Mesenchymal stem cell (in vitro differentiated cells and primary cell): ENCODE measurements around the gene CAMTA1.

ENCODE experiments used
- DNase-seq: peaks from one replicate; pipeline ENCODE4 v3.0.0-alpha.2; 2013
- H2AFZ ChIP-seq: one replicate; pipeline ENCODE4 v1.6.1; 2013; ENCODE audit warnings: low read depth, mild to moderate bottlenecking, control low read depth, inconsistent platforms, low read length, moderate library complexity
- H2AK5ac ChIP-seq: 2 replicates; pipeline ENCODE4 v1.6.1; 2013; ENCODE audit warnings: low read length, moderate library complexity, mild to moderate bottlenecking, inconsistent platforms; ENCODE audit not compliant: severe bottlenecking
- H2BK120ac ChIP-seq: one replicate; pipeline ENCODE4 v1.6.1; 2013; ENCODE audit warnings: low read depth, mild to moderate bottlenecking, inconsistent platforms, low read length, moderate library complexity
- H2BK12ac ChIP-seq, 2 experiments: one replicate each; pipeline ENCODE4 v1.6.1; 2013; ENCODE audit warnings: inconsistent platforms in 2 of 2, low read length in 2 of 2, mild to moderate bottlenecking in 2 of 2, moderate library complexity in 2 of 2, control low read depth in 1 of 2
- H2BK15ac ChIP-seq: one replicate; pipeline ENCODE4 v1.6.1; 2013; ENCODE audit warnings: mild to moderate bottlenecking, low read depth, inconsistent platforms; ENCODE audit not compliant: poor library complexity, severe bottlenecking
- H2BK5ac ChIP-seq: 2 replicates; pipeline ENCODE4 v1.6.1; 2013; ENCODE audit warnings: low read depth, mild to moderate bottlenecking, low read length, control low read depth, inconsistent platforms; ENCODE audit not compliant: poor library complexity, severe bottlenecking
- H3K14ac ChIP-seq, 2 experiments: one replicate each; pipeline ENCODE4 v1.6.1; 2013; ENCODE audit warnings: inconsistent platforms in 2 of 2, low read length in 2 of 2, control low read depth in 1 of 2, mild to moderate bottlenecking in 1 of 2, moderate library complexity in 1 of 2
- H3K18ac ChIP-seq, 2 experiments: one replicate each; pipeline ENCODE4 v1.6.1; 2013; ENCODE audit warnings: inconsistent platforms in 2 of 2, low read length in 2 of 2, control low read depth in 1 of 2, low read depth in 1 of 2, mild to moderate bottlenecking in 1 of 2
- H3K23ac ChIP-seq, 2 experiments: one replicate each; pipeline ENCODE4 v1.6.1; 2013; ENCODE audit warnings: inconsistent platforms in 2 of 2, low read length in 2 of 2, mild to moderate bottlenecking in 2 of 2, moderate library complexity in 2 of 2, control low read depth in 1 of 2
- H3K27ac ChIP-seq: 2 replicates; pipeline ENCODE4 v1.5.1; 2013; ENCODE audit warnings: mild to moderate bottlenecking, moderate library complexity, low read length, control low read depth, inconsistent platforms; ENCODE audit not compliant: poor library complexity, severe bottlenecking
- H3K27me3 ChIP-seq, 2 experiments: 2 replicates each; pipeline versions ENCODE4 v1.6.1 to v1.7.0; 2013; ENCODE audit warnings: low read length in 2 of 2, mild to moderate bottlenecking in 2 of 2, moderate library complexity in 2 of 2, control low read depth in 1 of 2, inconsistent platforms in 1 of 2; ENCODE audit not compliant: control insufficient read depth in 1 of 2, insufficient read depth in 1 of 2
- H3K36me3 ChIP-seq, 2 experiments: 2 replicates each; pipeline versions ENCODE4 v1.6.1 to v1.7.0; 2013; ENCODE audit warnings: low read length in 2 of 2, control low read depth in 1 of 2, inconsistent platforms in 1 of 2, low read depth in 1 of 2, mild to moderate bottlenecking in 1 of 2; ENCODE audit not compliant: insufficient read depth in 2 of 2, control insufficient read depth in 1 of 2
- H3K4ac ChIP-seq, 2 experiments: one replicate each; pipeline ENCODE4 v1.6.1; 2013; ENCODE audit warnings: inconsistent platforms in 2 of 2, low read length in 2 of 2, mild to moderate bottlenecking in 2 of 2, moderate library complexity in 2 of 2, control low read depth in 1 of 2, low read depth in 1 of 2
- H3K4me1 ChIP-seq: 2 replicates; pipeline ENCODE4 v1.6.1; 2013; ENCODE audit warnings: low read depth, low read length, control low read depth; ENCODE audit not compliant: control insufficient read depth, insufficient read depth
- H3K4me2 ChIP-seq: 2 replicates; pipeline ENCODE4 v1.6.1; 2013; ENCODE audit warnings: low read length, mild to moderate bottlenecking, inconsistent platforms; ENCODE audit not compliant: poor library complexity, severe bottlenecking
- H3K4me3 ChIP-seq, 2 experiments: 2 replicates each; pipeline versions ENCODE4 v1.5.1 to v1.7.0; 2013; ENCODE audit warnings: low read length in 2 of 2, mild to moderate bottlenecking in 2 of 2, control low read depth in 1 of 2, low read depth in 1 of 2; ENCODE audit not compliant: insufficient read depth in 1 of 2
- H3K79me1 ChIP-seq: replicated peaks from 2 replicates; pipeline ENCODE4 v1.6.1; 2013; ENCODE audit warnings: mild to moderate bottlenecking, control low read depth, low read length, inconsistent platforms; ENCODE audit not compliant: poor library complexity, severe bottlenecking
- H3K9ac ChIP-seq: 2 replicates; pipeline ENCODE4 v1.7.0; 2013; ENCODE audit warnings: mild to moderate bottlenecking, low read length, moderate library complexity
- H3K9me3 ChIP-seq: 2 replicates; pipeline ENCODE4 v1.7.0; 2013; ENCODE audit warnings: mild to moderate bottlenecking, low read length; ENCODE audit not compliant: control insufficient read depth
- H4K8ac ChIP-seq: one replicate; pipeline ENCODE4 v1.6.1; 2013; ENCODE audit warnings: inconsistent platforms, mild to moderate bottlenecking, low read length, moderate library complexity
- H4K91ac ChIP-seq: one replicate; pipeline ENCODE4 v1.6.1; 2013; ENCODE audit warnings: mild to moderate bottlenecking, low read length, inconsistent platforms
- WGBS: methylation state at CpG from one replicate; pipeline ENCODE4 v1.1.7; 2013; ENCODE audit warnings: mixed read lengths; 5-methylcytosine and 5-hydroxymethylcytosine counted together

CAMTA1 gene

GRCh38 chr1:7015022-7015421 lies 229.8 kb downstream of the CAMTA1 start:
- Histone ChIP-seq H3K27ac (no peak overlapping the region), H3K4me2 (no peak overlapping the region), H2BK12ac (no peak overlapping the region), H3K79me1 (no peaks in the 10 kb centered on the region), H2AFZ (no peak overlapping the region), H2BK120ac (no peak overlapping the region), H3K36me3 (no peaks in the 10 kb centered on the region), H3K9me3 (no peaks in the 10 kb centered on the region), H3K4ac (no peak overlapping the region), H2BK15ac (no peak overlapping the region), H3K14ac (no peak overlapping the region), H3K23ac (no peak overlapping the region), H2BK5ac (no peak overlapping the region), H3K4me1 (no peaks in the 10 kb centered on the region), H3K27me3 (peaks cover 16 to 45% of the 10 kb centered on the region in 2 experiments), H3K9ac (no peak overlapping the region), H2AK5ac (no peak overlapping the region), H4K91ac (no peak overlapping the region), H3K18ac (no peak overlapping the region), H3K4me3 (no peak overlapping the region), H4K8ac (no peak overlapping the region)
- 91% methylated on average over 7 of the region's 7 CpGs for WGBS
- no peak for DNase-seq

- no peak overlapping the region for H2AFZ ChIP-seq
- H2BK5ac ChIP-seq, result no peak overlapping the region
- no peaks in the 10 kb centered on the region for H3K79me1 ChIP-seq
- no peaks in the 10 kb centered on the region for H3K4me1 ChIP-seq
- H3K14ac ChIP-seq, result no peak overlapping the region
- no peak overlapping the region for H2AK5ac ChIP-seq
- H3K4ac ChIP-seq, result no peak overlapping the region
- WGBS, result 96% methylated on average over 7 of the region's 7 CpGs
- H4K8ac ChIP-seq, result no peak overlapping the region
- DNase-seq, result no peak
- H3K23ac ChIP-seq, result no peak overlapping the region
- peaks cover 30 to 49% of the 10 kb centered on the region in 2 experiments for H3K27me3 ChIP-seq
- H3K9ac ChIP-seq, result no peak overlapping the region
- no peak overlapping the region for H3K4me3 ChIP-seq
- no peak overlapping the region for H3K18ac ChIP-seq
- H4K91ac ChIP-seq, result no peak overlapping the region
- no peaks in the 10 kb centered on the region for H3K36me3 ChIP-seq
- H3K4me2 ChIP-seq, result no peak overlapping the region
- no peak overlapping the region for H3K27ac ChIP-seq
- H3K9me3 ChIP-seq, result no peaks in the 10 kb centered on the region
- no peak overlapping the region for H2BK15ac ChIP-seq
- H2BK120ac ChIP-seq, result no peak overlapping the region
- H2BK12ac ChIP-seq, result no peak overlapping the region
Observed at GRCh38 chr1:7018351-7018750, 233.1 kb downstream of the CAMTA1 start.

GRCh38 chr1:7018826-7019225 lies 233.6 kb downstream of the CAMTA1 start:
- Histone ChIP-seq H2AK5ac (no peak overlapping the region), H4K8ac (no peak overlapping the region), H2BK15ac (no peak overlapping the region), H3K4ac (no peak overlapping the region), H3K9me3 (no peaks in the 10 kb centered on the region), H2BK5ac (no peak overlapping the region), H2BK12ac (no peak overlapping the region), H3K4me3 (no peak overlapping the region), H3K9ac (no peak overlapping the region), H4K91ac (no peak overlapping the region), H3K23ac (no peak overlapping the region), H3K18ac (no peak overlapping the region), H3K79me1 (no peaks in the 10 kb centered on the region), H3K27me3 (peaks cover 30 to 49% of the 10 kb centered on the region in 2 experiments), H3K27ac (no peak overlapping the region), H2BK120ac (no peak overlapping the region), H3K4me2 (no peak overlapping the region), H2AFZ (no peak overlapping the region), H3K14ac (no peak overlapping the region), H3K36me3 (no peaks in the 10 kb centered on the region), H3K4me1 (no peaks in the 10 kb centered on the region)
- WGBS, result 95% methylated on average over 14 of the region's 14 CpGs
- DNase-seq, result no peak

DNA sequence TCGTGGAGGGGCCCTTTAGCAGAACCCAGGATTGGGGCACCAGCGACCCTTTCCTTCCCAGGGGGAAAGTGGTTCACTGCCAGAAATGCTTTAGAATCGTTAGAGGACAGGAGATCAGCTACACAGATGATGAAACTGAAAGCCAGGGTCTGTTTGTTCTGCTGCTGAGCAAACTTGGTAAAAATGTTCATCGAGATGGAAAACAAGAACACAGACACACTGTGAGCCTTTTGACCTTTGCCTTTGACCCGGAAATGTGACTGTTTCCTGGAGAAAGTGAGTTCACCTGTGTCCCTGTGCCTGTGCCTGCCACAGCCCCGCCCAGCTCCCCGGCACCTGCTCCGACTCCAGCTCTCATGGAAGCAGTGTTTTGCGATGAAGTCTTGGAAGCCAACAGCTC lies 234.3 kb downstream of the CAMTA1 start:
- H4K91ac ChIP-seq, result no peak overlapping the region
- no peak overlapping the region for H2BK12ac ChIP-seq
- no peak overlapping the region for H4K8ac ChIP-seq
- H2AFZ ChIP-seq, result no peak overlapping the region
- H3K4me1 ChIP-seq, result no peaks in the 10 kb centered on the region
- no peak overlapping the region for H3K18ac ChIP-seq
- no peak overlapping the region for H3K4me3 ChIP-seq
- H3K4me2 ChIP-seq, result no peak overlapping the region
- no peaks in the 10 kb centered on the region for H3K9me3 ChIP-seq
- H3K9ac ChIP-seq, result no peak overlapping the region
- H3K27ac ChIP-seq, result no peak overlapping the region
- 74% methylated on average over 7 of the region's 9 CpGs for WGBS
- H3K14ac ChIP-seq, result no peak overlapping the region
- no peak overlapping the region for H2AK5ac ChIP-seq
- H2BK15ac ChIP-seq, result no peak overlapping the region
- H3K4ac ChIP-seq, result no peak overlapping the region
- no peak for DNase-seq
- H3K23ac ChIP-seq, result no peak overlapping the region
- H3K27me3 ChIP-seq, result peaks cover 30 to 49% of the 10 kb centered on the region in 2 experiments
- no peak overlapping the region for H2BK5ac ChIP-seq
- no peaks in the 10 kb centered on the region for H3K36me3 ChIP-seq
- no peaks in the 10 kb centered on the region for H3K79me1 ChIP-seq
- H2BK120ac ChIP-seq, result no peak overlapping the region
